ENCODE data around the gene NFYC. TPM values are rescaled to one million over a fixed set of nuclear protein-coding genes. Genes with fewer than 3 reads are reported as not detected.

Gene NFYC
- total RNA-seq, 6 experiments from 2014 or later, result 31.0 to 48.1 (median 43.8) TPM

GRCh38 chr1:40783001-40783905 is 91.7 kb downstream of the NFYC start, which contains the start of gene KCNQ4:
Gene KCNQ4 (plus strand): TSS chr1:40783787. CDS start chr1:40784094, 307 bp downstream.
- peak within 1 kb of the TSS; percentile 63 for H3K4me3 Mint-ChIP-seq
- TF ChIP-seq CTCF (IDR thresholded peaks at IDR 0.05), result no peak
- no peaks in the 10 kb centered on the region for H3K36me3 Mint-ChIP-seq (ENCODE audit: low read depth)
- no peak within 1 kb of the TSS for H3K27ac Mint-ChIP-seq
- no peaks in the 10 kb centered on the region for H3K9me3 Mint-ChIP-seq
- no peak for DNase-seq
- H3K4me1 Mint-ChIP-seq (ENCODE audit: low read depth), result peaks cover 10% of the 10 kb centered on the region
- peaks cover 34% of the 10 kb centered on the region for H3K27me3 Mint-ChIP-seq (ENCODE audit: insufficient read depth)

GRCh38 chr1:40784141-40784770 is 92.8 kb downstream of the NFYC start:
- H3K27me3 Mint-ChIP-seq (ENCODE audit: insufficient read depth), result peaks cover 41% of the 10 kb centered on the region
- no peak overlapping the region for H3K27ac Mint-ChIP-seq
- no peaks in the 10 kb centered on the region for H3K36me3 Mint-ChIP-seq (ENCODE audit: low read depth)
- no peak for TF ChIP-seq CTCF (IDR thresholded peaks at IDR 0.05)
- peak overlapping the region; percentile 63; the same call in 1 of the 2 replicates for H3K4me3 Mint-ChIP-seq
- peaks cover 10% of the 10 kb centered on the region for H3K4me1 Mint-ChIP-seq (ENCODE audit: low read depth)
- no peak for DNase-seq
- no peaks in the 10 kb centered on the region for H3K9me3 Mint-ChIP-seq

GRCh38 chr1:40784771-40785151 is 93.3 kb downstream of the NFYC start:
- Mint-ChIP-seq H3K4me3 (0 out of 2 replicates have a peak overlapping the region, but pooled peaks have one; percentile 63), H3K36me3 (ENCODE audit: low read depth) (no peaks in the 10 kb centered on the region), H3K27me3 (ENCODE audit: insufficient read depth) (peaks cover 46% of the 10 kb centered on the region), H3K27ac (no peak overlapping the region), H3K9me3 (no peaks in the 10 kb centered on the region), H3K4me1 (ENCODE audit: low read depth) (peaks cover 10% of the 10 kb centered on the region)
- no peak for DNase-seq
- no peak for TF ChIP-seq CTCF (IDR thresholded peaks at IDR 0.05)

GRCh38 chr1:40785446-40785845 is 93.9 kb downstream of the NFYC start:
- no peak overlapping the region for H3K4me3 Mint-ChIP-seq
- no peaks in the 10 kb centered on the region for H3K36me3 Mint-ChIP-seq (ENCODE audit: low read depth)
- peaks cover 50% of the 10 kb centered on the region for H3K27me3 Mint-ChIP-seq (ENCODE audit: insufficient read depth)
- no peak for DNase-seq
- H3K4me1 Mint-ChIP-seq (ENCODE audit: low read depth), result peaks cover 10% of the 10 kb centered on the region
- H3K27ac Mint-ChIP-seq, result no peak overlapping the region
- H3K9me3 Mint-ChIP-seq, result no peaks in the 10 kb centered on the region
- TF ChIP-seq CTCF (IDR thresholded peaks at IDR 0.05), result no peak

- no peak overlapping the region for H3K27ac Mint-ChIP-seq
- no peaks in the 10 kb centered on the region for H3K36me3 Mint-ChIP-seq (ENCODE audit: low read depth)
- H3K4me3 Mint-ChIP-seq, result no peak overlapping the region
- H3K4me1 Mint-ChIP-seq (ENCODE audit: low read depth), result peaks cover 10% of the 10 kb centered on the region
- no peaks in the 10 kb centered on the region for H3K9me3 Mint-ChIP-seq
- no peak for TF ChIP-seq CTCF (IDR thresholded peaks at IDR 0.05)
- peaks cover 59% of the 10 kb centered on the region for H3K27me3 Mint-ChIP-seq (ENCODE audit: insufficient read depth)
- DNase-seq, result no peak
Measured at GRCh38 chr1:40786171-40786994, 94.9 kb downstream of the NFYC start.
